ENCODE results near the gene TUBA4A.

The TUBA4A gene

GRCh38 chr2:219252900-219253752 lies 592 bp downstream of the TUBA4A start, which contains the start of gene TUBA4B:
TUBA4B (plus strand) TSS chr2:219253243; CDS start chr2:219253408, 165 bp downstream.
- Histone ChIP-seq H3K9ac (ENCODE audit: low read depth, low read length) (no peak within 1 kb of the TSS), H3K4me1 (ENCODE audit: control insufficient read depth, insufficient read depth, low read length) (peaks cover 11% of the 10 kb centered on the region), H3K36me3 (ENCODE audit: control insufficient read depth, insufficient read depth, low read length) (peaks cover 5% of the 10 kb centered on the region), H3K27me3 (ENCODE audit: control insufficient read depth, insufficient read depth, low read length) (peaks cover 54% of the 10 kb centered on the region), H3K9me3 (ENCODE audit: control insufficient read depth, insufficient read depth, low read length) (no peaks in the 10 kb centered on the region), H3K4me3 (ENCODE audit: low read depth, low read length) (peak within 1 kb of the TSS; percentile 62)

DNA sequence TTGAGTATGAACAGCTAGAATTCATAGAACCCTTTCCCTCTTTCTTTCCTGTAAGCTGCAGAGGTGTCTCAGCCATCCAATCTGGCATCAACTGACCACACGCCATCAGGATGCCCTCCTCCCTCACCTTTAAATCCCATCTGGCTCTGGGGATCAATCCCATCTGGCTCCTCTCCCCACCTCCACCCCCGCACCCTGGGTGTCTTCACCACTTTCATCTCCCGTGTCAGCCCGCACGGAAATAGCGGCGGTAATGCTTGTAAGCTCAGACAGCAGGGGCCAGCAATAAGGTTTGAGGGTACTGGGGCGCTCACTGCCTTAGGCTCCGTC lies 1.2 kb downstream of the TUBA4A start:
- Histone ChIP-seq H3K9ac (ENCODE audit: low read depth, low read length) (no peak overlapping the region), H3K4me3 (ENCODE audit: low read depth, low read length) (peak overlapping the region; percentile 62), H3K4me1 (ENCODE audit: control insufficient read depth, insufficient read depth, low read length) (peaks cover 11% of the 10 kb centered on the region), H3K36me3 (ENCODE audit: control insufficient read depth, insufficient read depth, low read length) (peaks cover 11% of the 10 kb centered on the region), H3K27me3 (ENCODE audit: control insufficient read depth, insufficient read depth, low read length) (peaks cover 51% of the 10 kb centered on the region), H3K9me3 (ENCODE audit: control insufficient read depth, insufficient read depth, low read length) (no peaks in the 10 kb centered on the region)

DNA sequence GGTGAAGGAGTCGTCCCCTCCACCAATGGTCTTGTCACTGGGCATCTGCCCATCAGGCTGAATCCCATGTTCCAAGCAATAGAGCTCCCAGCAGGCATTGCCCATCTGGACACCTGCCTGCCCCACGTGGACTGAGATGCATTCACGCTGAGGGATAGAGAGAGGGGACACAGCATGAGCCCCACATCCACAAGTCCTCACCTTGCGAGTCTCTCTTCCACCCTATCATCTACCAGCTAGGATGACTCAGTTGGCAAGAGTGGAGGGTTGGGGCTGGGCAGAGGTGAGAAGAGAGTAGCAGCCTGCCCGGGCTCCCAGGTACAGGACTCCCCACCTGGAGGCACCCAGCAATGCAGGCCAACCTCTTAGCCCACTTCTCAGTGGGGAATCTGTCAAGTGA lies 1.6 kb downstream of the TUBA4A start:
- H3K4me1 ChIP-seq (ENCODE audit: control insufficient read depth, insufficient read depth, low read length): peaks cover 11% of the 10 kb centered on the region
- peak overlapping the region; percentile 62 for H3K4me3 ChIP-seq (ENCODE audit: low read depth, low read length)
- H3K9me3 ChIP-seq (ENCODE audit: control insufficient read depth, insufficient read depth, low read length): no peaks in the 10 kb centered on the region
- no peak overlapping the region for H3K9ac ChIP-seq (ENCODE audit: low read depth, low read length)
- peaks cover 51% of the 10 kb centered on the region for H3K27me3 ChIP-seq (ENCODE audit: control insufficient read depth, insufficient read depth, low read length)
- peaks cover 13% of the 10 kb centered on the region for H3K36me3 ChIP-seq (ENCODE audit: control insufficient read depth, insufficient read depth, low read length)

GRCh38 chr2:219251656-219252055 lies 2.1 kb downstream of the TUBA4A start:
- peaks cover 13% of the 10 kb centered on the region for H3K36me3 ChIP-seq (ENCODE audit: control insufficient read depth, insufficient read depth, low read length)
- no peak overlapping the region for H3K9ac ChIP-seq (ENCODE audit: low read depth, low read length)
- peaks cover 11% of the 10 kb centered on the region for H3K4me1 ChIP-seq (ENCODE audit: control insufficient read depth, insufficient read depth, low read length)
- H3K4me3 ChIP-seq (ENCODE audit: low read depth, low read length): no peak overlapping the region
- no peaks in the 10 kb centered on the region for H3K9me3 ChIP-seq (ENCODE audit: control insufficient read depth, insufficient read depth, low read length)
- H3K27me3 ChIP-seq (ENCODE audit: control insufficient read depth, insufficient read depth, low read length): peaks cover 49% of the 10 kb centered on the region

DNA sequence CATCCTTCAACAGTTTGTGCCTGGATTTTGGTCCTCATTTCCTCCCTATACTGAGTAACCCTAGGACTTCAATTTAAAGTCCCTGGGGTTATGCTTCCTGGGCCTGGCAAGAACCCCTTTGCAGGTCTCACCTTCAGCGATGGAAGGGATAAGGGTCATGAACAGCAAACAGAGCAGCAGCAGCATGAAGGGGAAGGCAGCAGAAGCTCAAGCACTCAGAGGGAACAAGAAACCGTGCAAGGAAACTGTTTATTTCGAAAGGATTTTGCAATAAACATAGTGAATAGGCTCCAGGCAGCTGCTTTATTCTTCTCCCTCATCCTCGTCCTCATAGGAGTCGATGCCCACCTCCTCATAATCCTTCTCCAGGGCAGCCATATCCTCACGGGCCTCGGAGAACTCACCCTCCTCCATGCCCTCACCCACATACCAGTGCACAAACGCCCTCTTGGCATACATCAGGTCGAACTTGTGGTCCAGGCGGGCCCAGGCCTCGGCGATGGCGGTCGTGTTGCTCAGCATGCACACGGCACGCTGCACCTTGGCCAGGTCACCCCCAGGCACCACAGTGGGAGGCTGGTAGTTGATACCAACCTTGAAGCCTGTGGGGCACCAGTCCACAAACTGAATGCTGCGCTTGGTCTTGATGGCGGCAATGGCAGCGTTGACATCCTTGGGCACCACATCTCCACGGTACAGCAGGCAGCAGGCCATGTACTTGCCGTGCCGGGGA lies 3.5 kb downstream of the TUBA4A start:
- peaks cover 35% of the 10 kb centered on the region for H3K27me3 ChIP-seq (ENCODE audit: control insufficient read depth, insufficient read depth, low read length)
- H3K4me1 ChIP-seq (ENCODE audit: control insufficient read depth, insufficient read depth, low read length): peaks cover 11% of the 10 kb centered on the region
- peaks cover 13% of the 10 kb centered on the region for H3K36me3 ChIP-seq (ENCODE audit: control insufficient read depth, insufficient read depth, low read length)
- no peak overlapping the region for H3K9ac ChIP-seq (ENCODE audit: low read depth, low read length)
- no peak overlapping the region for H3K4me3 ChIP-seq (ENCODE audit: low read depth, low read length)
- H3K9me3 ChIP-seq (ENCODE audit: control insufficient read depth, insufficient read depth, low read length): no peaks in the 10 kb centered on the region

DNA sequence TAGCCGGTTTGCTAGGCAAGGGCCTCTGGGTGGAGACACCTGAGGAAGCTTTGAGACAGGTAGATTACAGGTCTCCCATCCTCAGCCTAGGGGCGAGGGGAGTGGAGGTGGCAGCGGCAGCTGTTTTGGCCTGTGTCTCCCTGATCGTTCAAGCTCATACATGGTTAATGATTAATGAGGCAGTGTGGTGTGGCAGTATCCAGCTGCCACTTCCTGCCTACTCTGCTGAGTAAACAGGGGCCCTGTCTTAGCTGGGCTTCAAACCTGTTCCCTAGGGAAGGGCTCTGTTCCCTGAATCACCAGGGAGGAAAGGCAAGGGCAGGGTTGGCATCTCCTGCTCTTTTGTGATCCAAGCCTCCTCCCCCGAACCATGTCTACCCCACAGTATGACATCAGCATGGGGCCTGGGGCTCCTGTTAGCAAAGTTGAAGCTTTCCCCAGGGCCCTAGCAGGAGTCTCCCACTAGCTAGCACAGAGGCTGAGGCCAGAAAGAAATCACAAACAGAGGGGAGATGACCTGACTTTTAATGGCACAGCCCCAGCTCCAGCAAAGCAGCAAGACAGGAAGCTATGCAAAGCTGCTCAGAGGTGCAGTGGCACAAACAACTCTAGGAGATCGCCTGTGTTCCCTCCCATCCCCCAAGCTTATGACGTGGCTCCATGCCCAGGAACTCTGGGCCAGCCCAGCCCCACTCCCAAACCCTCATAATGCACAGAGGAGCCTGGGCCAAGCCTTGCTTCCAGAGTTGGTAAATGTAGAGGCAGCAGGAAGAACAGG lies 4.3 kb downstream of the TUBA4A start:
- no peak overlapping the region for H3K4me3 ChIP-seq (ENCODE audit: low read depth, low read length)
- H3K27me3 ChIP-seq (ENCODE audit: control insufficient read depth, insufficient read depth, low read length): peaks cover 27% of the 10 kb centered on the region
- H3K4me1 ChIP-seq (ENCODE audit: control insufficient read depth, insufficient read depth, low read length): peaks cover 15% of the 10 kb centered on the region
- H3K9me3 ChIP-seq (ENCODE audit: control insufficient read depth, insufficient read depth, low read length): no peaks in the 10 kb centered on the region
- no peak overlapping the region for H3K9ac ChIP-seq (ENCODE audit: low read depth, low read length)
- H3K36me3 ChIP-seq (ENCODE audit: control insufficient read depth, insufficient read depth, low read length): peaks cover 13% of the 10 kb centered on the region

- Histone ChIP-seq H3K9ac (ENCODE audit: low read depth, low read length) (no peak overlapping the region), H3K36me3 (ENCODE audit: control insufficient read depth, insufficient read depth, low read length) (peaks cover 13% of the 10 kb centered on the region), H3K27me3 (ENCODE audit: control insufficient read depth, insufficient read depth, low read length) (peaks cover 22% of the 10 kb centered on the region), H3K9me3 (ENCODE audit: control insufficient read depth, insufficient read depth, low read length) (no peaks in the 10 kb centered on the region), H3K4me3 (ENCODE audit: low read depth, low read length) (no peak overlapping the region), H3K4me1 (ENCODE audit: control insufficient read depth, insufficient read depth, low read length) (peaks cover 15% of the 10 kb centered on the region)
Observed at GRCh38 chr2:219248845-219249202, 4.9 kb downstream of the TUBA4A start.

DNA sequence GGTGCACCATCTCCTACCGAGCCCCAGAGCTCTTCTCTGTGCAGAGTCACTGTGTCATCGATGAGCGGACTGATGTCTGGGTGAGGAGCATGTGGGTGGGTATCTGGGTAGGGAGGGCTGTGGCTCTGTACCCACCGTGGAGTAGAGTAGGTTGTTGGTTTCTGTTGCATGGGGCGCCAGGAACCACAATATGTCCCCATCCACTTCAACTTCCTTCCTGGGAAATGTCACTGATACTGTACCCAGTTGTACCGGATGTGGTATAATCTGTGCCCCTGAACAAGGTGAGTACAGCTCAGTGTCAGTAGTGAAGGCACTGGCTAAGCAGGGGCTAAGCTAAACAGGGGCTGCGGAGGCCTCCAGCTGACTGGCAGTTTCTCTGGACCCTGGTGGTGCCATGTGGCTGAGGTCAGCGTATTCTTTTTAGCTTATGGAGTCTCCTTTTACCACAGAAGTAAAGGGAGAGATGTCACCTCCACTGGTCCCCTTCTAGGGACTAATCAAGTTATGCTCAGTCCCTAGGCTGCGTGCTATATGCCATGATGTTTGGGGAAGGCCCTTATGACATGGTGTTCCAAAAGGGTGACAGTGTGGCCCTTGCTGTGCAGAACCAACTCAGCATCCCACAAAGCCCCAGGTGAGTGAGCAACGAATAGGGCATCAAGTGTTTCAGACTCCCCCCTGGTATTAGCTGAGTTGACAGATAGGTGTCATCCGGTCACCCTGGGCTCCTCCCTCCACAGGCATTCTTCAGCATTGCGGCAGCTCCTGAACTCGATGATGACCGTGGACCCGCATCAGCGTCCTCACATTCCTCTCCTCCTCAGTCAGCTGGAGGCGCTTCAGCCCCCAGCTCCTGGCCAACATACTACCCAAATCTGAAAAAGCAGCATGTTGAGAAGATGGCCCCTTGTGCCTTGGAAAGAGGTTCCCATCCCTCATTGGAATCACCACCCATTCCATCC lies 5.8 kb downstream of the TUBA4A start:
- H3K9ac ChIP-seq (ENCODE audit: low read depth, low read length): no peak overlapping the region
- H3K36me3 ChIP-seq (ENCODE audit: control insufficient read depth, insufficient read depth, low read length): peaks cover 13% of the 10 kb centered on the region
- peaks cover 18% of the 10 kb centered on the region for H3K27me3 ChIP-seq (ENCODE audit: control insufficient read depth, insufficient read depth, low read length)
- H3K4me3 ChIP-seq (ENCODE audit: low read depth, low read length): no peak overlapping the region
- no peaks in the 10 kb centered on the region for H3K9me3 ChIP-seq (ENCODE audit: control insufficient read depth, insufficient read depth, low read length)
- peaks cover 15% of the 10 kb centered on the region for H3K4me1 ChIP-seq (ENCODE audit: control insufficient read depth, insufficient read depth, low read length)

- no peak overlapping the region for H3K4me3 ChIP-seq (ENCODE audit: low read depth, low read length)
- H3K4me1 ChIP-seq (ENCODE audit: control insufficient read depth, insufficient read depth, low read length): peaks cover 7% of the 10 kb centered on the region
- H3K36me3 ChIP-seq (ENCODE audit: control insufficient read depth, insufficient read depth, low read length): peaks cover 11% of the 10 kb centered on the region
- H3K9ac ChIP-seq (ENCODE audit: low read depth, low read length): no peak overlapping the region
- H3K9me3 ChIP-seq (ENCODE audit: control insufficient read depth, insufficient read depth, low read length): no peaks in the 10 kb centered on the region
- peaks cover 4% of the 10 kb centered on the region for H3K27me3 ChIP-seq (ENCODE audit: control insufficient read depth, insufficient read depth, low read length)
Observed at GRCh38 chr2:219246559-219246958, 7.2 kb downstream of the TUBA4A start.

DNA sequence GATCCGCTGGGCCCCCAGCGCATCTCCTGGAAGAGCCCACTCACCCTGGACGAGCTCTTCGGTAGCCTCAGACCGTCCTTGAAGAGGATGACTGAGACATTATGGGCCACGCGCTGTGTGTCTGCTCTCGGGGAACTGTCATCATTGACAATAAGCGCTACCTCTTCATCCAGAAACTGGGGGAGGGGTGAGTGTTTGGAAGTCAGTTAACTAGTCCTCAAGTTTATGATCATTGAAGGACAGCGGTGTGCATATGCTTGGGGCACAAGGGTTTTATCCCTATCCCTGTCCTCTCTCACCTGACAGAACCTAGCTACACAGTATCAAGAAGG lies 7.9 kb downstream of the TUBA4A start:
- H3K4me3 ChIP-seq (ENCODE audit: low read depth, low read length): peak overlapping the region; percentile 85
- no peaks in the 10 kb centered on the region for H3K9me3 ChIP-seq (ENCODE audit: control insufficient read depth, insufficient read depth, low read length)
- H3K27me3 ChIP-seq (ENCODE audit: control insufficient read depth, insufficient read depth, low read length): no peaks in the 10 kb centered on the region
- peak overlapping the region; percentile 79 for H3K9ac ChIP-seq (ENCODE audit: low read depth, low read length)
- H3K4me1 ChIP-seq (ENCODE audit: control insufficient read depth, insufficient read depth, low read length): peaks cover 7% of the 10 kb centered on the region
- H3K36me3 ChIP-seq (ENCODE audit: control insufficient read depth, insufficient read depth, low read length): peaks cover 11% of the 10 kb centered on the region
